Stimulated activated CD4-positive, alpha-beta T cell treated with anti-CD3 and anti-CD28 coated beads, Interleukin-12 subunit alpha, Interleukin-12 subunit beta, amount 100 ng/mL, for 24 hours (primary cell): ENCODE data around the gene IER3.
"Not testable (repeated sequence)": the region's sequence is repeated elsewhere in the genome, so short reads cannot be mapped to it uniquely, and the experiment has no call there.

ENCODE experiments used
- DNase-seq, 2 experiments: peaks; one replicate each; pipeline ENCODE4 v3.0.0-alpha.2; 2020; ENCODE audit warnings: low read depth in 2 of 2

Gene IER3

GRCh38 chr6:30723843-30724741, 20.3 kb downstream of the IER3 start:
- DNase-seq: not testable (repeated sequence)

- DNase-seq: not testable (repeated sequence)
These were observed 21.0 kb downstream of the IER3 start for GRCh38 chr6:30723159-30723842.

- peak in 1 of 2 experiments; percentile 77 for DNase-seq
These were observed 21.9 kb downstream of the IER3 start for GRCh38 chr6:30722280-30723112.

GRCh38 chr6:30722025-30722279, 22.4 kb downstream of the IER3 start:
- not testable (repeated sequence) for DNase-seq

GRCh38 chr6:30721198-30722024, 22.9 kb downstream of the IER3 start:
- peak; percentile 89 to 93 for DNase-seq

- DNase-seq: peak in 1 of 2 experiments; percentile 54
These were observed 23.6 kb downstream of the IER3 start for GRCh38 chr6:30720738-30721197.

GRCh38 chr6:30719791-30720737, 24.3 kb downstream of the IER3 start, which contains the start of gene TUBB:
Gene TUBB (plus strand): TSS chr6:30720352. CDS start chr6:30720507, 155 bp downstream.
- DNase-seq: peak; percentile 88 to 92

- DNase-seq: no peak
These were observed 25.0 kb downstream of the IER3 start for GRCh38 chr6:30719356-30719755.

- not testable (repeated sequence) for DNase-seq
These were observed 26.3 kb downstream of the IER3 start for GRCh38 chr6:30717845-30718720.

- DNase-seq: peak; percentile 97 to 98
These were observed 27.1 kb downstream of the IER3 start, which contains the start of gene MDC1 for GRCh38 chr6:30717129-30717844. Gene MDC1 (minus strand): TSS chr6:30717281. CDS start chr6:30715175, 2,106 bp downstream.

GRCh38 chr6:30716879-30717128, 27.5 kb downstream of the IER3 start:
- no peak for DNase-seq

- no peak for DNase-seq
These were observed 30.1 kb downstream of the IER3 start for GRCh38 chr6:30714263-30714662.

GRCh38 chr6:30712441-30712945, 31.9 kb downstream of the IER3 start:
- no peak for DNase-seq

- DNase-seq: no peak
These were observed 32.5 kb downstream of the IER3 start for GRCh38 chr6:30711758-30712380.

- no peak for DNase-seq
These were observed 35.1 kb downstream of the IER3 start for GRCh38 chr6:30709101-30709868.

GRCh38 chr6:30707281-30707850, 37.0 kb downstream of the IER3 start:
- no peak for DNase-seq

GRCh38 chr6:30705620-30706019, 38.7 kb downstream of the IER3 start:
- no peak for DNase-seq
